ENCODE data around the gene DYNLT1. TPM values are rescaled to one million over a fixed set of nuclear protein-coding genes. Genes with fewer than 3 reads are reported as not detected.

DYNLT1 gene
- total RNA-seq, 1 experiment from 2014 or later = 105 TPM

GRCh38 chr6:158626360-158627167, 18.0 kb downstream of the DYNLT1 start:
- Histone ChIP-seq H3K79me2 (ENCODE audit: insufficient read depth, low read length) (no peaks in the 10 kb centered on the region), H3K23me2 (ENCODE audit: insufficient read length, low read depth, low read length, poor library complexity, severe bottlenecking) (no peaks in the 10 kb centered on the region), H2BK120ac (ENCODE audit: low read depth, low read length, poor library complexity, severe bottlenecking) (no peak overlapping the region), H3K4me1 (ENCODE audit: insufficient read depth, low read length) (no peaks in the 10 kb centered on the region), H3K79me1 (ENCODE audit: insufficient read depth, low read depth, low read length, poor library complexity, severe bottlenecking) (no peaks in the 10 kb centered on the region), H2BK15ac (ENCODE audit: low read depth, low read length) (no peak overlapping the region), H3K4me2 (ENCODE audit: insufficient read depth, insufficient read length, low read length) (no peak overlapping the region), H3K18ac (ENCODE audit: insufficient read length, low read depth, low read length) (no peak overlapping the region), H3K27me3 (ENCODE audit: insufficient read depth, low read length) (no peaks in the 10 kb centered on the region), H4K5ac (ENCODE audit: insufficient read length, low read depth, low read length) (peak overlapping the region; percentile 53), H3K14ac (ENCODE audit: insufficient read depth, low read length) (no peak overlapping the region), H2BK5ac (ENCODE audit: insufficient read length, low read length) (no peak overlapping the region), H4K8ac (replicated peaks; ENCODE audit: insufficient read length, low read depth, low read length) (no peak overlapping the region), H3K23ac (ENCODE audit: insufficient read length, low read depth, low read length) (no peak overlapping the region), H2BK12ac (ENCODE audit: insufficient read length, low read depth, low read length) (no peak overlapping the region), H3K9ac (ENCODE audit: extremely low read depth, insufficient read length, low read length) (no peak overlapping the region), H3K56ac (ENCODE audit: insufficient read length, low read depth, low read length) (no peak overlapping the region), H2BK20ac (ENCODE audit: low read depth, low read length, poor library complexity, severe bottlenecking) (no peak overlapping the region), H3K27ac (ENCODE audit: insufficient read length, low read depth, low read length) (no peak overlapping the region), H2AFZ (ENCODE audit: low read length) (no peak overlapping the region), H3K9me3 (ENCODE audit: control insufficient read depth, low read depth, low read length) (no peaks in the 10 kb centered on the region), H4K20me1 (ENCODE audit: control insufficient read depth, insufficient read depth, insufficient read length) (no peaks in the 10 kb centered on the region), H3K4ac (ENCODE audit: low read depth, low read length) (no peak overlapping the region), H3T11ph (ENCODE audit: low read length) (no peak overlapping the region), H2AK5ac (ENCODE audit: insufficient read length, low read length) (no peak overlapping the region), H4K91ac (ENCODE audit: insufficient read length, low read depth, low read length) (no peak overlapping the region)
- H3K27me3 Mint-ChIP-seq (ENCODE audit: low read depth) = no peaks in the 10 kb centered on the region
- H3K4me1 Mint-ChIP-seq = peaks cover 15 to 21% of the 10 kb centered on the region in 2 experiments
- DNase-seq = no peak
- H3K36me3 Mint-ChIP-seq (ENCODE audit: insufficient read depth in 1 of 3, low read depth in 3 of 3) = peaks cover 22 to 70% (median 50%) of the 10 kb centered on the region in 3 experiments; a peak in 6 of 7 replicates
- no peak overlapping the region for H3K4me3 Mint-ChIP-seq
- no peaks in the 10 kb centered on the region for H3K9me3 Mint-ChIP-seq
- TF ChIP-seq, protein P1, sequence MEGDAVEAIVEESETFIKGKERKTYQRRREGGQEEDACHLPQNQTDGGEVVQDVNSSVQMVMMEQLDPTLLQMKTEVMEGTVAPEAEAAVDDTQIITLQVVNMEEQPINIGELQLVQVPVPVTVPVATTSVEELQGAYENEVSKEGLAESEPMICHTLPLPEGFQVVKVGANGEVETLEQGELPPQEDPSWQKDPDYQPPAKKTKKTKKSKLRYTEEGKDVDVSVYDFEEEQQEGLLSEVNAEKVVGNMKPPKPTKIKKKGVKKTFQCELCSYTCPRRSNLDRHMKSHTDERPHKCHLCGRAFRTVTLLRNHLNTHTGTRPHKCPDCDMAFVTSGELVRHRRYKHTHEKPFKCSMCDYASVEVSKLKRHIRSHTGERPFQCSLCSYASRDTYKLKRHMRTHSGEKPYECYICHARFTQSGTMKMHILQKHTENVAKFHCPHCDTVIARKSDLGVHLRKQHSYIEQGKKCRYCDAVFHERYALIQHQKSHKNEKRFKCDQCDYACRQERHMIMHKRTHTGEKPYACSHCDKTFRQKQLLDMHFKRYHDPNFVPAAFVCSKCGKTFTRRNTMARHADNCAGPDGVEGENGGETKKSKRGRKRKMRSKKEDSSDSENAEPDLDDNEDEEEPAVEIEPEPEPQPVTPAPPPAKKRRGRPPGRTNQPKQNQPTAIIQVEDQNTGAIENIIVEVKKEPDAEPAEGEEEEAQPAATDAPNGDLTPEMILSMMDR (conservative IDR thresholded peaks at IDR 0.05) = no peak
- H3K27ac Mint-ChIP-seq = peak overlapping the region in 1 of 3 experiments; percentile 92; a peak in 3 of 7 replicates
- 100% methylated on average over 1 of the region's 6 CpGs for WGBS (ENCODE audit: extremely low coverage, insufficient read length, low lambda C conversion rate)
